DOHH2 (cell line): ENCODE measurements around the gene KRT12.
"Not testable (repeated sequence)": the region's sequence is repeated elsewhere in the genome, so short reads cannot be mapped to it uniquely, and the experiment has no call there.

ENCODE experiments used
- H3F3A ChIP-seq: fragments of 200-600 bp; sonication (generic), shearing (Covaris generic); 2 replicates; pipeline ENCODE4 v1.6.0; 2016; ENCODE audit warnings: antibody characterized with exemption, mild to moderate bottlenecking; ENCODE audit not compliant: control insufficient read depth, insufficient read depth
- H3K27ac ChIP-seq: fragments of 200-600 bp; sonication (generic); 2 replicates; pipeline ENCODE4 v1.5.1; 2014; ENCODE audit warnings: low read depth, mild to moderate bottlenecking, low read length, moderate library complexity
- H3K27me3 ChIP-seq: fragments of 200-600 bp; sonication (generic); 2 replicates; pipeline ENCODE4 v1.6.1; 2014; ENCODE audit warnings: mild to moderate bottlenecking, low read length, mixed read lengths; ENCODE audit not compliant: control insufficient read depth
- H3K36me3 ChIP-seq: fragments of 200-600 bp; sonication (generic); 2 replicates; pipeline ENCODE4 v1.6.1; 2014; ENCODE audit warnings: mild to moderate bottlenecking, low read length, moderate library complexity, mixed read lengths; ENCODE audit not compliant: control insufficient read depth
- H3K4me1 ChIP-seq: fragments of 200-600 bp; sonication (generic); 2 replicates; pipeline ENCODE4 v1.6.1; 2014; ENCODE audit warnings: mild to moderate bottlenecking, low read length, mixed read lengths; ENCODE audit not compliant: control insufficient read depth
- H3K4me2 ChIP-seq: fragments of 200-600 bp; sonication (generic); 2 replicates; pipeline ENCODE4 v1.6.0; 2014; ENCODE audit warnings: mild to moderate bottlenecking, low read length, moderate library complexity
- H3K4me3 ChIP-seq: fragments of 200-600 bp; sonication (generic); 2 replicates; pipeline ENCODE4 v1.5.1; 2014; ENCODE audit warnings: mild to moderate bottlenecking, low read length, mixed read lengths
- H3K79me2 ChIP-seq: fragments of 200-600 bp; sonication (generic); 2 replicates; pipeline ENCODE4 v1.6.1; 2014; ENCODE audit warnings: mild to moderate bottlenecking, low read length, mixed read lengths; ENCODE audit not compliant: control insufficient read depth
- H3K9me2 ChIP-seq: fragments of 200-600 bp; sonication (generic); replicated peaks from 2 replicates; pipeline ENCODE4 v1.6.1; 2014; ENCODE audit warnings: mild to moderate bottlenecking, low read length, mixed read lengths; ENCODE audit not compliant: control insufficient read depth
- H3K9me3 ChIP-seq: fragments of 200-600 bp; sonication (generic); 2 replicates; pipeline ENCODE4 v1.6.1; 2014; ENCODE audit warnings: antibody characterized with exemption, low read length, mixed read lengths; ENCODE audit not compliant: control insufficient read depth, insufficient read depth
- H4K20me1 ChIP-seq: fragments of 200-600 bp; sonication (generic); 2 replicates; pipeline ENCODE4 v1.6.0; 2014; ENCODE audit warnings: low read depth, mild to moderate bottlenecking, antibody characterized with exemption, low read length, moderate library complexity; ENCODE audit not compliant: control insufficient read depth, insufficient read depth
- CTCF ChIP-seq: fragments of 200-600 bp; sonication (generic); IDR thresholded peaks from one replicate; pipeline ENCODE4 v1.5.1; 2014; ENCODE audit warnings: antibody characterized with exemption, mild to moderate bottlenecking, low read depth, low read length; ENCODE audit not compliant: poor library complexity, severe bottlenecking
- EZH2phosphoT487 ChIP-seq: fragments of 200-600 bp; sonication (generic); IDR thresholded peaks from 2 replicates; pipeline ENCODE4 v1.6.1; 2017; ENCODE audit warnings: borderline replicate concordance, mild to moderate bottlenecking, antibody characterized with exemption, low read length, moderate library complexity, mixed read lengths

KRT12 gene

DNA sequence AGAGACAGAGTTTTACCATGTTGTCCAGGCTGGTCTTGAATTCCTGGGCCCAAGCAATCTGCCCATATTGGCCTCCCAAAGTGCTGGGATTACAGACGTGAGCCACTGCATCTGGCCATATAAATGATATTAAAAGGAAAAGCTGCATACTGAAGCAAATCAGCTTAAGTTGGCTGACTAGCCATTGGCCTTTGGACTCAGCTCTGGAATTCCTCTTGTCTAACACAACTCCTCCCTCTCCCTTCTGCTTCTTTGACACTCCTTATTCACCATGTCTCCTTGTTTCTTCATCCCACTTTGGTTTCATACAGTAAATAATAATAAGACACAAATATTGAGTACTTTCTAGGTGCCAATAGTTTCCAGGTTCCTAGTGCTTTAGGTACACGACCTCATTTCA lies 7.5 kb downstream of the KRT12 start:
- TF ChIP-seq CTCF (no peak), EZH2phosphoT487 (no peak)
- Histone ChIP-seq H3K27ac (no peak overlapping the region), H3K79me2 (no peaks in the 10 kb centered on the region), H3K36me3 (no peaks in the 10 kb centered on the region), H3K4me3 (no peak overlapping the region), H3K4me2 (no peak overlapping the region), H3F3A (no peaks in the 10 kb centered on the region), H4K20me1 (no peaks in the 10 kb centered on the region), H3K9me2 (no peaks in the 10 kb centered on the region), H3K4me1 (no peaks in the 10 kb centered on the region), H3K9me3 (no peaks in the 10 kb centered on the region), H3K27me3 (peaks cover 11% of the 10 kb centered on the region)

DNA sequence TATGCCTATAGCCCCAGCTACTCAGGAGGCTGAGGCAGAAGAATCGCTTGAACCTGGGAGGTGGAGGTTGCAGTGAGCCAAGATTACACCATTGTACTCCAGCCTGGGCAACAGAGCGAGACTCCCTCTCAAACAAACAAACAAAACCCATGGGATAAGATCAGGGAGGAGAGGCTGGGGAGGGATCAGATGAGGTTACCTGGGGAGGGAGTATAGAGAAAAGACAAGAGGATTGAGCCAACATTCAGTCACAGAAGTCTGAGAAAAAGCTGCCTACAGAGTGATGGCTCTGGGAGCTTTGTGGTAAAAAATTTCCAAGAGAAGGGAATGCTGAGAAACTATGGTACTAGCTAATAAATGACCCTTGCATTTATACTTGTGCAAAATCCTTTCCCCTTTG lies 8.4 kb downstream of the KRT12 start:
- not testable (repeated sequence) for H3K4me2 ChIP-seq, H3K79me2 ChIP-seq, H3K9me3 ChIP-seq, H3K9me2 ChIP-seq, H3K4me1 ChIP-seq, H4K20me1 ChIP-seq, H3K4me3 ChIP-seq, H3K27ac ChIP-seq, H3F3A ChIP-seq, H3K36me3 ChIP-seq
- peaks cover 12% of the 10 kb centered on the region for H3K27me3 ChIP-seq

- H3K4me2 ChIP-seq = no peak overlapping the region
Observed at GRCh38 chr17:40857535-40857934, 9.5 kb downstream of the KRT12 start.

More at GRCh38 chr17:40857535-40857934, 9.5 kb downstream of the KRT12 start:
- Histone ChIP-seq H3F3A (no peaks in the 10 kb centered on the region), H3K27ac (no peak overlapping the region), H3K79me2 (no peaks in the 10 kb centered on the region), H3K4me3 (no peak overlapping the region), H3K27me3 (peaks cover 21% of the 10 kb centered on the region), H3K36me3 (no peaks in the 10 kb centered on the region), H3K9me2 (no peaks in the 10 kb centered on the region), H4K20me1 (no peaks in the 10 kb centered on the region), H3K9me3 (no peaks in the 10 kb centered on the region), H3K4me1 (no peaks in the 10 kb centered on the region)
- TF ChIP-seq EZH2phosphoT487 (no peak), CTCF (no peak)
